UCSD-AML1 (cell line): ENCODE results near the gene MCTP1.
A peak's percentile ranks its signal among the peaks of the same experiment; 100 is the strongest.

ENCODE experiments used
- DNase-seq: peaks from one replicate; lab custom pipeline; 2025; ENCODE audit not compliant: unreplicated experiment; lab: John Stamatoyannopoulos, UW

Gene MCTP1

GRCh38 chr5:95284572-95285408, at the start of gene MCTP1:
TSS of gene MCTP1 (minus strand) at chr5:95285094.
- DNase-seq = peak; percentile 55

GRCh38 chr5:95332158-95332557, 47.3 kb upstream of the MCTP1 start:
- no peak for DNase-seq

- DNase-seq = no peak
Observed at GRCh38 chr5:95331358-95331757, 46.5 kb upstream of the MCTP1 start.

GRCh38 chr5:95327211-95327610, 42.3 kb upstream of the MCTP1 start:
- no peak for DNase-seq

GRCh38 chr5:95317687-95318086, 32.8 kb upstream of the MCTP1 start:
- DNase-seq = no peak

GRCh38 chr5:95317085-95317484, 32.2 kb upstream of the MCTP1 start:
- DNase-seq = no peak

- DNase-seq = no peak
Observed at GRCh38 chr5:95304711-95305110, 19.8 kb upstream of the MCTP1 start.

GRCh38 chr5:95298651-95299050, 13.8 kb upstream of the MCTP1 start:
- no peak for DNase-seq

GRCh38 chr5:95296291-95296690, 11.4 kb upstream of the MCTP1 start:
- DNase-seq = no peak

GRCh38 chr5:95285409-95285755, 488 bp upstream of the MCTP1 start:
- DNase-seq = no peak

GRCh38 chr5:95283761-95284571, 928 bp downstream of the MCTP1 start:
- peak; percentile 58 for DNase-seq

GRCh38 chr5:95283022-95283615, 1.8 kb downstream of the MCTP1 start:
- DNase-seq = no peak

- no peak for DNase-seq
Observed at GRCh38 chr5:95281226-95281625, 3.7 kb downstream of the MCTP1 start.

- DNase-seq = no peak
Observed at GRCh38 chr5:95280401-95281095, 4.3 kb downstream of the MCTP1 start.

GRCh38 chr5:95274011-95274410, 10.9 kb downstream of the MCTP1 start:
- DNase-seq = peak; percentile 30

- no peak for DNase-seq
Observed at GRCh38 chr5:95272316-95272929, 12.5 kb downstream of the MCTP1 start.

GRCh38 chr5:95262933-95263660, 21.8 kb downstream of the MCTP1 start:
- DNase-seq = peak; percentile 38

- peak; percentile 45 for DNase-seq
Observed at GRCh38 chr5:95261437-95262175, 23.3 kb downstream of the MCTP1 start.

- DNase-seq = no peak
Observed at GRCh38 chr5:95256991-95257390, 27.9 kb downstream of the MCTP1 start.
